ENCODE measurements around the gene CFAP20.

The CFAP20 gene

DNA sequence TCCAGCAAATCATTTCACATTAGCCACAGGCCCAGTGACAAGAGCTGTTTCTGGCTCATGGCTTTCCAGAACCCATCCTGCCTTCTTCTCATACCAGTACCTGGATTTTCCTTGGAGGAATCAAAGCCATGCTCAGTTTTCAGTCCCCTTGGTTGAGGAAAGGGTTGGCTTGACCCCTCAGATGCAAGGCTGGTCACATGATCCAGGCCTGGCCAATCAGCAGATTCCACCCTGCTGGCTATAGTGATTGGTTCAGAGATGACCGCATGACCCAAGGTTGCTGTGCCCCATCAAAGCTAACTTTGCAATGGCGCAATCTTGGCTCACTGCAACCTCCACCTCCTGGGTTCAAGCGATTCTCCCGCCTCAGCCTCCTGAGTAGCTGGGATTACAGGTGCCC lies 58.6 kb downstream of the CFAP20 start:
- Histone ChIP-seq H3K36me3 (ENCODE audit: insufficient read depth, low read length) (no peaks in the 10 kb centered on the region), H3K9ac (ENCODE audit: low read length) (no peak overlapping the region), H3K4me1 (ENCODE audit: insufficient read depth, low read length, severe bottlenecking) (no peaks in the 10 kb centered on the region), H3K9me3 (ENCODE audit: low read length) (0 out of 2 replicates have a peak, but pooled peaks cover 2% of the 10 kb centered on the region), H3K27ac (ENCODE audit: low read depth, low read length, poor library complexity, severe bottlenecking) (no peak overlapping the region), H3K9me2 (ENCODE audit: low read depth, low read length) (no peaks in the 10 kb centered on the region), H3K79me2 (ENCODE audit: insufficient read depth, low read length) (no peaks in the 10 kb centered on the region), H3F3A (ENCODE audit: insufficient read depth, low read length) (no peaks in the 10 kb centered on the region), H3K27me3 (ENCODE audit: insufficient read depth, low read length) (no peaks in the 10 kb centered on the region), H3K4me3 (ENCODE audit: low read depth, low read length, poor library complexity, severe bottlenecking) (no peak overlapping the region), H3K4me2 (ENCODE audit: low read length) (no peak overlapping the region), H2AFZ (ENCODE audit: low read length) (no peak overlapping the region), H4K20me1 (ENCODE audit: insufficient read depth, low read length) (no peaks in the 10 kb centered on the region)
- TF ChIP-seq EZH2 (IDR thresholded peaks at IDR 0.05; ENCODE audit: borderline replicate concordance, low read length) = no peak
- TF ChIP-seq, protein P1, sequence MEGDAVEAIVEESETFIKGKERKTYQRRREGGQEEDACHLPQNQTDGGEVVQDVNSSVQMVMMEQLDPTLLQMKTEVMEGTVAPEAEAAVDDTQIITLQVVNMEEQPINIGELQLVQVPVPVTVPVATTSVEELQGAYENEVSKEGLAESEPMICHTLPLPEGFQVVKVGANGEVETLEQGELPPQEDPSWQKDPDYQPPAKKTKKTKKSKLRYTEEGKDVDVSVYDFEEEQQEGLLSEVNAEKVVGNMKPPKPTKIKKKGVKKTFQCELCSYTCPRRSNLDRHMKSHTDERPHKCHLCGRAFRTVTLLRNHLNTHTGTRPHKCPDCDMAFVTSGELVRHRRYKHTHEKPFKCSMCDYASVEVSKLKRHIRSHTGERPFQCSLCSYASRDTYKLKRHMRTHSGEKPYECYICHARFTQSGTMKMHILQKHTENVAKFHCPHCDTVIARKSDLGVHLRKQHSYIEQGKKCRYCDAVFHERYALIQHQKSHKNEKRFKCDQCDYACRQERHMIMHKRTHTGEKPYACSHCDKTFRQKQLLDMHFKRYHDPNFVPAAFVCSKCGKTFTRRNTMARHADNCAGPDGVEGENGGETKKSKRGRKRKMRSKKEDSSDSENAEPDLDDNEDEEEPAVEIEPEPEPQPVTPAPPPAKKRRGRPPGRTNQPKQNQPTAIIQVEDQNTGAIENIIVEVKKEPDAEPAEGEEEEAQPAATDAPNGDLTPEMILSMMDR (IDR thresholded peaks at IDR 0.05; ENCODE audit: low read length) = no peak
